ENCODE measurements around the gene TEX11.
"Not testable (repeated sequence)": the region's sequence is repeated elsewhere in the genome, so short reads cannot be mapped to it uniquely, and the experiment has no call there.

Gene TEX11

GRCh38 chrX:70908541-70908940 is at the start of gene TEX11:
Gene TEX11, minus strand, starts transcription at chrX:70908711. Its CDS starts 922 bp downstream, at chrX:70907789.
- H3K36me3 Mint-ChIP-seq: no peaks in the 10 kb centered on the region
- no peaks in the 10 kb centered on the region for H3K9me3 Mint-ChIP-seq
- no peaks in the 10 kb centered on the region for H3K4me1 Mint-ChIP-seq
- no peak within 1 kb of the TSS for H3K27ac Mint-ChIP-seq
- H3K4me3 Mint-ChIP-seq: no peak within 1 kb of the TSS
- DNase-seq (ENCODE audit: low spot score in 2 of 2) (no peak), ATAC-seq (no peak)

- H3K36me3 Mint-ChIP-seq: no peaks in the 10 kb centered on the region
- no peaks in the 10 kb centered on the region for H3K4me1 Mint-ChIP-seq
- ATAC-seq (no peak), DNase-seq (ENCODE audit: low spot score in 2 of 2) (no peak)
- no peaks in the 10 kb centered on the region for H3K9me3 Mint-ChIP-seq
- H3K4me3 Mint-ChIP-seq: no peak overlapping the region
- H3K27ac Mint-ChIP-seq: no peak overlapping the region
Measured at GRCh38 chrX:70954871-70955270, 46.4 kb upstream of the TEX11 start.

GRCh38 chrX:70924294-70924911 is 15.9 kb upstream of the TEX11 start:
- Mint-ChIP-seq H3K4me3 (no peak overlapping the region), H3K9me3 (no peaks in the 10 kb centered on the region), H3K4me1 (peaks cover 5% of the 10 kb centered on the region), H3K36me3 (no peaks in the 10 kb centered on the region), H3K27ac (no peak overlapping the region)
- ATAC-seq (no peak), DNase-seq (ENCODE audit: low spot score in 2 of 2) (no peak)

- ATAC-seq: no peak
- H3K4me3 Mint-ChIP-seq: no peak overlapping the region
- H3K36me3 Mint-ChIP-seq: no peaks in the 10 kb centered on the region
- no peak overlapping the region for H3K27ac Mint-ChIP-seq
- no peak for DNase-seq (ENCODE audit: low spot score in 2 of 2)
- no peaks in the 10 kb centered on the region for H3K9me3 Mint-ChIP-seq
- H3K4me1 Mint-ChIP-seq: peaks cover 5% of the 10 kb centered on the region
Measured at GRCh38 chrX:70922774-70923473, 14.4 kb upstream of the TEX11 start.

GRCh38 chrX:70921709-70922352 is 13.3 kb upstream of the TEX11 start:
- no peak overlapping the region for H3K4me3 Mint-ChIP-seq
- no peak overlapping the region for H3K27ac Mint-ChIP-seq
- H3K9me3 Mint-ChIP-seq: no peaks in the 10 kb centered on the region
- H3K4me1 Mint-ChIP-seq: peaks cover 5% of the 10 kb centered on the region
- no peaks in the 10 kb centered on the region for H3K36me3 Mint-ChIP-seq
- no peak for ATAC-seq
- DNase-seq (ENCODE audit: low spot score in 2 of 2): no peak

- no peak overlapping the region for H3K27ac Mint-ChIP-seq
- H3K9me3 Mint-ChIP-seq: no peaks in the 10 kb centered on the region
- no peak overlapping the region for H3K4me3 Mint-ChIP-seq
- no peak for DNase-seq (ENCODE audit: low spot score in 2 of 2)
- H3K4me1 Mint-ChIP-seq: peaks cover under 1% of the 10 kb centered on the region
- no peaks in the 10 kb centered on the region for H3K36me3 Mint-ChIP-seq
- no peak for ATAC-seq
Measured at GRCh38 chrX:70916754-70917153, 8.2 kb upstream of the TEX11 start.

GRCh38 chrX:70907900-70908299 is 611 bp downstream of the TEX11 start:
- ATAC-seq (no peak), DNase-seq (ENCODE audit: low spot score in 2 of 2) (no peak)
- Mint-ChIP-seq H3K4me1 (no peaks in the 10 kb centered on the region), H3K9me3 (no peaks in the 10 kb centered on the region), H3K27ac (no peak overlapping the region), H3K36me3 (no peaks in the 10 kb centered on the region), H3K4me3 (no peak overlapping the region)

- ATAC-seq (no peak), DNase-seq (ENCODE audit: low spot score in 2 of 2) (no peak)
- no peak overlapping the region for H3K27ac Mint-ChIP-seq
- H3K9me3 Mint-ChIP-seq: no peaks in the 10 kb centered on the region
- H3K4me3 Mint-ChIP-seq: no peak overlapping the region
- H3K4me1 Mint-ChIP-seq: no peaks in the 10 kb centered on the region
- H3K36me3 Mint-ChIP-seq: no peaks in the 10 kb centered on the region
Measured at GRCh38 chrX:70901465-70901864, 7.0 kb downstream of the TEX11 start.

- not testable (repeated sequence) for H3K4me3 Mint-ChIP-seq; H3K27ac Mint-ChIP-seq; H3K9me3 Mint-ChIP-seq; H3K4me1 Mint-ChIP-seq; ATAC-seq; H3K36me3 Mint-ChIP-seq; DNase-seq (ENCODE audit: low spot score in 2 of 2)
Measured at GRCh38 chrX:70890441-70890840, 18.1 kb downstream of the TEX11 start.

GRCh38 chrX:70878902-70879301 is 29.6 kb downstream of the TEX11 start:
- no peaks in the 10 kb centered on the region for H3K9me3 Mint-ChIP-seq
- DNase-seq (ENCODE audit: low spot score in 2 of 2) (no peak), ATAC-seq (no peak)
- no peaks in the 10 kb centered on the region for H3K4me1 Mint-ChIP-seq
- no peak overlapping the region for H3K4me3 Mint-ChIP-seq
- no peaks in the 10 kb centered on the region for H3K36me3 Mint-ChIP-seq
- no peak overlapping the region for H3K27ac Mint-ChIP-seq

GRCh38 chrX:70852294-70852693 is 56.2 kb downstream of the TEX11 start:
- no peak for DNase-seq (ENCODE audit: low spot score in 2 of 2)
- ATAC-seq: no peak
- Mint-ChIP-seq H3K9me3 (no peaks in the 10 kb centered on the region), H3K27ac (no peak overlapping the region), H3K4me3 (no peak overlapping the region), H3K36me3 (no peaks in the 10 kb centered on the region), H3K4me1 (no peaks in the 10 kb centered on the region)

- not testable (repeated sequence) for H3K36me3 Mint-ChIP-seq; H3K4me3 Mint-ChIP-seq; ATAC-seq; H3K27ac Mint-ChIP-seq; H3K9me3 Mint-ChIP-seq; DNase-seq (ENCODE audit: low spot score in 2 of 2); H3K4me1 Mint-ChIP-seq
Measured at GRCh38 chrX:70844081-70844480, 64.4 kb downstream of the TEX11 start.

GRCh38 chrX:70843620-70844019 is 64.9 kb downstream of the TEX11 start:
- H3K4me3 Mint-ChIP-seq; DNase-seq (ENCODE audit: low spot score in 2 of 2); ATAC-seq; H3K4me1 Mint-ChIP-seq; H3K27ac Mint-ChIP-seq; H3K9me3 Mint-ChIP-seq; H3K36me3 Mint-ChIP-seq: not testable (repeated sequence)

GRCh38 chrX:70834589-70834988 is 73.9 kb downstream of the TEX11 start:
- no peak for ATAC-seq
- Mint-ChIP-seq H3K4me1 (no peaks in the 10 kb centered on the region), H3K27ac (no peak overlapping the region), H3K36me3 (no peaks in the 10 kb centered on the region), H3K4me3 (no peak overlapping the region), H3K9me3 (no peaks in the 10 kb centered on the region)
- DNase-seq (ENCODE audit: low spot score in 2 of 2): no peak

GRCh38 chrX:70826715-70827114 is 81.8 kb downstream of the TEX11 start:
- Mint-ChIP-seq H3K4me3 (no peak overlapping the region), H3K36me3 (no peaks in the 10 kb centered on the region), H3K27ac (no peak overlapping the region), H3K4me1 (no peaks in the 10 kb centered on the region), H3K9me3 (no peaks in the 10 kb centered on the region)
- ATAC-seq (no peak), DNase-seq (ENCODE audit: low spot score in 2 of 2) (no peak)

GRCh38 chrX:70825366-70825765 is 83.1 kb downstream of the TEX11 start:
- Mint-ChIP-seq H3K9me3 (no peaks in the 10 kb centered on the region), H3K4me3 (no peak overlapping the region), H3K4me1 (no peaks in the 10 kb centered on the region), H3K36me3 (no peaks in the 10 kb centered on the region), H3K27ac (no peak overlapping the region)
- ATAC-seq: no peak
- DNase-seq (ENCODE audit: low spot score in 2 of 2): no peak

Data from stimulated activated effector memory CD8-positive, alpha-beta T cell treated with anti-CD3 and anti-CD28 coated beads, Interleukin-12 subunit alpha, Interleukin-12 subunit beta, amount 100 ng/mL, for 72 hours (primary cell).